A673 (cell line): ENCODE data around the gene STPG2. TPM values are rescaled to one million over a fixed set of nuclear protein-coding genes. Genes with fewer than 3 reads are reported as not detected.

ENCODE experiments used
- BruUV-seq: library from RNA; stranded (reverse); fragments of 400-500 nt; replicated peaks from 2 replicates; lab custom pipeline; 2021; lab: Mats Ljungman, UMichigan
- CTCF ChIA-PET: fragments of 300-600 bp; sonication (Branson Sonifier 250); formaldehyde crosslinking; loops from one replicate; lab custom pipeline; 2022; ENCODE audit warnings: antibody characterized with exemption; lab: Charles Lee
- POLR2A ChIA-PET: fragments of 300-600 bp; sonication (Branson Sonifier 250); formaldehyde crosslinking; loops from one replicate; lab custom pipeline; 2022; ENCODE audit warnings: antibody characterized with exemption; ENCODE audit not compliant: low non-redundant PET; lab: Charles Lee
- DNase-seq: peaks from one replicate; pipeline ENCODE4 v3.0.0-alpha.2; 2015; ENCODE audit warnings: low spot score
- H3K27ac ChIP-seq: fragments of 200-600 bp; sonication (generic); 2 replicates; pipeline ENCODE4 v1.5.1; 2016; ENCODE audit warnings: mixed run types, low read depth, mild to moderate bottlenecking, mixed read lengths, antibody characterized with exemption, low read length; ENCODE audit not compliant: poor library complexity, severe bottlenecking
- H3K27me3 ChIP-seq: fragments of 200-600 bp; sonication (generic); replicated peaks from 2 replicates; pipeline ENCODE4 v1.6.1; 2017; ENCODE audit warnings: mixed run types, low read depth, mild to moderate bottlenecking, mixed read lengths, antibody characterized with exemption, low read length; ENCODE audit not compliant: insufficient read depth, poor library complexity
- H3K36me3 ChIP-seq: fragments of 200-600 bp; sonication (generic); 2 replicates; pipeline ENCODE4 v1.6.1; 2016; ENCODE audit warnings: mixed run types, mild to moderate bottlenecking, mixed read lengths, antibody characterized with exemption, low read length; ENCODE audit not compliant: insufficient read depth, poor library complexity, severe bottlenecking
- H3K4me1 ChIP-seq: fragments of 200-600 bp; sonication (generic); 2 replicates; pipeline ENCODE4 v1.6.1; 2017; ENCODE audit warnings: mixed run types, mild to moderate bottlenecking, mixed read lengths, antibody characterized with exemption, low read length; ENCODE audit not compliant: insufficient read depth, poor library complexity, severe bottlenecking
- H3K4me3 ChIP-seq: fragments of 200-600 bp; sonication (generic); 2 replicates; pipeline ENCODE4 v1.5.1; 2016; ENCODE audit warnings: low read depth, mixed run types, mild to moderate bottlenecking, mixed read lengths, low read length; ENCODE audit not compliant: poor library complexity, severe bottlenecking
- H3K9me3 ChIP-seq: fragments of 200-600 bp; sonication (generic); 2 replicates; pipeline ENCODE4 v1.6.1; 2016; ENCODE audit warnings: mixed run types, low read depth, mild to moderate bottlenecking, mixed read lengths, antibody characterized with exemption, low read length; ENCODE audit not compliant: poor library complexity, severe bottlenecking
- CTCF ChIP-seq: fragments of 300-800, 200-600 bp; sonication (generic); conservative IDR thresholded peaks from 2 replicates; pipeline ENCODE4 v1.5.1; 2017; ENCODE audit warnings: low read depth, mild to moderate bottlenecking, antibody characterized with exemption, low read length, moderate library complexity, mixed read lengths
- EZH2 ChIP-seq: fragments of 200-600 bp; sonication (generic); IDR thresholded peaks from 2 replicates; pipeline ENCODE4 v1.6.1; 2017; ENCODE audit warnings: borderline replicate concordance, low read depth, mild to moderate bottlenecking, mixed read lengths, antibody characterized with exemption, low read length; ENCODE audit not compliant: poor library complexity, severe bottlenecking
- intact Hi-C: fragments of 100-400 bp; cut with micrococcal nuclease; formaldehyde crosslinking; loops from one replicate; pipeline ENCODE4 v1.10.0; 2022; ENCODE audit not compliant: unreplicated experiment
- total RNA-seq: library from RNA; stranded (reverse); gene quantifications from 2 replicates; pipeline ENCODE4 v1.2.3, GENCODE V29; 2021

The STPG2 gene
- total RNA-seq, 1 experiment from 2014 or later: not detected

GRCh38 chr4:97938141-97938540 lies 205.1 kb downstream of the STPG2 start:
- intact Hi-C loops: no loop called here
- Histone ChIP-seq H3K4me1 (no peaks in the 10 kb centered on the region), H3K4me3 (no peak overlapping the region), H3K9me3 (peaks cover 3% of the 10 kb centered on the region), H3K27ac (no peak overlapping the region), H3K27me3 (no peaks in the 10 kb centered on the region), H3K36me3 (no peaks in the 10 kb centered on the region)
- ChIA-PET POLR2A (no interaction called here), CTCF (no interaction called here)
- TF ChIP-seq EZH2 (no peak), CTCF (no peak)
- no peak for DNase-seq
- no TSS peak for BruUV-seq

- CTCF ChIA-PET: no interaction called here
- BruUV-seq: no TSS peak
- no peak for TF ChIP-seq CTCF
- TF ChIP-seq EZH2: no peak
- H3K9me3 ChIP-seq: no peaks in the 10 kb centered on the region
- intact Hi-C loops: no loop called here
- H3K36me3 ChIP-seq: no peaks in the 10 kb centered on the region
- H3K4me3 ChIP-seq: no peak overlapping the region
- no peaks in the 10 kb centered on the region for H3K27me3 ChIP-seq
- H3K4me1 ChIP-seq: no peaks in the 10 kb centered on the region
- POLR2A ChIA-PET: no interaction called here
- no peak for DNase-seq
- H3K27ac ChIP-seq: no peak overlapping the region
Observed at GRCh38 chr4:97924341-97924958, 218.8 kb downstream of the STPG2 start.

- CTCF ChIA-PET: no interaction called here
- no peak overlapping the region for H3K27ac ChIP-seq
- H3K4me1 ChIP-seq: no peaks in the 10 kb centered on the region
- H3K9me3 ChIP-seq: no peaks in the 10 kb centered on the region
- no peak overlapping the region for H3K4me3 ChIP-seq
- TF ChIP-seq CTCF (no peak), EZH2 (no peak)
- intact Hi-C loops: no loop called here
- POLR2A ChIA-PET: no interaction called here
- H3K36me3 ChIP-seq: no peaks in the 10 kb centered on the region
- no peaks in the 10 kb centered on the region for H3K27me3 ChIP-seq
- no peak for DNase-seq
- BruUV-seq: no TSS peak
Observed at GRCh38 chr4:97923096-97923495, 220.2 kb downstream of the STPG2 start.
